Measurements from ENCODE around the gene FERMT2. TPM values are rescaled to one million over a fixed set of nuclear protein-coding genes. Genes with fewer than 3 reads are reported as not detected.

FERMT2 gene, protein sequence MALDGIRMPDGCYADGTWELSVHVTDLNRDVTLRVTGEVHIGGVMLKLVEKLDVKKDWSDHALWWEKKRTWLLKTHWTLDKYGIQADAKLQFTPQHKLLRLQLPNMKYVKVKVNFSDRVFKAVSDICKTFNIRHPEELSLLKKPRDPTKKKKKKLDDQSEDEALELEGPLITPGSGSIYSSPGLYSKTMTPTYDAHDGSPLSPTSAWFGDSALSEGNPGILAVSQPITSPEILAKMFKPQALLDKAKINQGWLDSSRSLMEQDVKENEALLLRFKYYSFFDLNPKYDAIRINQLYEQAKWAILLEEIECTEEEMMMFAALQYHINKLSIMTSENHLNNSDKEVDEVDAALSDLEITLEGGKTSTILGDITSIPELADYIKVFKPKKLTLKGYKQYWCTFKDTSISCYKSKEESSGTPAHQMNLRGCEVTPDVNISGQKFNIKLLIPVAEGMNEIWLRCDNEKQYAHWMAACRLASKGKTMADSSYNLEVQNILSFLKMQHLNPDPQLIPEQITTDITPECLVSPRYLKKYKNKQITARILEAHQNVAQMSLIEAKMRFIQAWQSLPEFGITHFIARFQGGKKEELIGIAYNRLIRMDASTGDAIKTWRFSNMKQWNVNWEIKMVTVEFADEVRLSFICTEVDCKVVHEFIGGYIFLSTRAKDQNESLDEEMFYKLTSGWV
- 98.6 TPM for total RNA-seq

DNA sequence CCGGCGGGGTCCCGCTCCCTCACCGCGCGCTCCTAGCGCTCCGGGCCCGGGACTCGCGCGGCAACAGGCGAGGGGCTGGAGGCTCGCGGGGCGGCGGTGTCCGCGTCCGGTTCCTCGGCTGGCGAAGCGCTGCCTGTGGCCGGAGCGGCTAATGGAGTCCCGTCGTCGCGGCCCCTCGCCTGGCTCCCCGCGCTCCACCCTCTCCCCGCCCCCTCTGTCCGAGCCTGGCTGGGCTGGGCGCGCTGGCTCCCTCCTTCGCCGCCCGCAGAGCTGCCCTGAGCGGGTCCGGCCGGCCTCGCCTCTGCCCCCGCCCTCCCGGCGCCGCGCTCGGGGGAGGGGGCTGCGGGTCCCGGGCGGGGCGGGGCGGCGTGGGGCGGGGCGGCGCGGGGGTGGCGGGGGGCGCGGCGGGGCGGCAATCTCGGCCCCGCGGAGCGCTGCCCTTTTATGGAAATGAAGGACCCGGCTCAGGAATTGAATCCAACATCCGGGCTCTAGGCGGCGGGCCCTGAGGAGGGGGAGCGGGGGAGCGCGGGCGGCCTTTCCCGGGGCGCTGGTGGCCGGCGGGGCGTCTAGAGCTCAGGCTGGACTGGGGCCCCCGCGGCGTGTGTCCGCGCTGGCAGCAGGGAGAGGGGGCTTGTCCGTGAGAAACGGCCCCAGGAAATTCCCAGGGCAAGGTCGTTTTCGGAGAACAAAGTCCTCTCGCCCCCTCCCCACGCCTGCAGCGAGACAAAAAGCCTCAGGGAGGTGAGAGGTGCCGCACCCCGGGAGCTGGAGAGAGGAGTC lies at the start of gene FERMT2:
FERMT2 (minus strand) TSS at position 153 of the 783 bp plus-strand sequence. CDS start 482 bp downstream, outside the sequence.
- Histone ChIP-seq H3K36me3 (ENCODE audit: control insufficient read depth in 3 of 3, insufficient read depth in 3 of 3, low read length in 3 of 3) (no peaks in the 10 kb centered on the region), H3K9ac (ENCODE audit: low read depth in 1 of 3, low read length in 3 of 3) (peak within 1 kb of the TSS; percentile 93 to 96 (median 95)), H3K4me1 (ENCODE audit: control insufficient read depth in 3 of 3, insufficient read depth in 3 of 3, low read length in 3 of 3) (peaks cover 12 to 27% (median 17%) of the 10 kb centered on the region in 3 donors), H3K27me3 (ENCODE audit: control insufficient read depth in 3 of 3, insufficient read depth in 3 of 3, low read length in 3 of 3) (no peaks in the 10 kb centered on the region), H3K9me3 (ENCODE audit: control insufficient read depth in 3 of 3, low read length in 3 of 3) (no peaks in the 10 kb centered on the region), H3K4me3 (ENCODE audit: low read length in 3 of 3) (peak within 1 kb of the TSS; percentile 95 to 96 (median 96)), H3K27ac (ENCODE audit: low read depth, low read length) (peak within 1 kb of the TSS; percentile 98)

DNA sequence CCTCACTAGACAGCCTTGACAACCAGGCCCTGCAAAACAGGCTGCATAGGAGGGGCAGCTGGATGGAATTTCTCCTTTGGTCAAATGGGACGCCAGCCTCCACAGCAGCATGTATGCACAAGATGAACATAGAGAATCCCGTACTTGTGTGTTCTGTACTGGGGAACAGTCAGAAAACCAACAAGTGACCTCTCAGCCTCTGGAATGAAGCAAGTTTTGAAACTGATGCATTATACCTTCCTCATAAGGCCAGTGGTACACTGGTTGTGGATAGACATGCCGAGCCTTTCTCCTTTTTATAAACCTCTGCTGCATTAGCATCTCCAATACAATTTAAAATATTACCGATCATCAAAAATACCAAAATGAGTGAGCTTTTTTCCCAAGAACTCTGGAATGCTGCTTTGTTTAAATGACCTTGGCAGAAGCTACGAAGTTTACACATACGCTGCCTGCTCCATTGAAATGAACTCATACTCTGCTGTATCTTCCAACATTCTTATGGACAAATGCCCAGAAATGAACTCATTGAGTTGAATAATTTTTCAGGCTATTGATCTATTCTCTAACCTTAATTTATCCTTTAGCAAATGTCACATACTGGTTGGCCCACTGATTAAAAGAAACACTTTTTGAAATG lies 47.6 kb upstream of the FERMT2 start:
- Histone ChIP-seq H3K36me3 (ENCODE audit: control insufficient read depth in 3 of 3, insufficient read depth in 3 of 3, low read length in 3 of 3) (no peaks in the 10 kb centered on the region), H3K9me3 (ENCODE audit: control insufficient read depth in 3 of 3, low read length in 3 of 3) (no peaks in the 10 kb centered on the region), H3K4me3 (ENCODE audit: low read length in 3 of 3) (no peak overlapping the region), H3K9ac (ENCODE audit: low read depth in 1 of 3, low read length in 3 of 3) (no peak overlapping the region), H3K4me1 (ENCODE audit: control insufficient read depth in 3 of 3, insufficient read depth in 3 of 3, low read length in 3 of 3) (peaks cover 3 to 6% (median 4%) of the 10 kb centered on the region in 3 donors), H3K27ac (ENCODE audit: low read depth, low read length) (no peak overlapping the region), H3K27me3 (ENCODE audit: control insufficient read depth in 3 of 3, insufficient read depth in 3 of 3, low read length in 3 of 3) (no peaks in the 10 kb centered on the region)

DNA sequence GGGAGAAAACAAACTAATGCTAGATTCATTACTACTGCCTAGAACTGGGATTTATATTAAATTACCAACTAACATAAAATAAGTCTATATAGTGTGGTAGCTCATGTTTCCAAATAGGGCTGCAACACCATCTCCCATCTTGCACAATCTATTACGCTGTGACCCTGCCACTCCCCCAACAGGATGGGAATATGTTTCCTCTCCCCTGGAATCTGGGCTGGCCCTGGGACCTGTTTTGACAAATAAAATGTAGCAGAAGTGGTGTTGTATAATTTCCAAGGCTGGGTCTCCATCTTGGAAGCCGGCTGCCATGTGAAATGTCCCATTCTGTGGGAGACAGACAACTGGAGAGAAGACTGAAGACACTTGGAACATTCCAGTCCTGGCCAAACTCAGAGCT lies 45.6 kb upstream of the FERMT2 start:
- no peaks in the 10 kb centered on the region for H3K36me3 ChIP-seq (ENCODE audit: control insufficient read depth in 3 of 3, insufficient read depth in 3 of 3, low read length in 3 of 3)
- H3K9me3 ChIP-seq (ENCODE audit: control insufficient read depth in 3 of 3, low read length in 3 of 3): no peaks in the 10 kb centered on the region
- no peak overlapping the region for H3K27ac ChIP-seq (ENCODE audit: low read depth, low read length)
- no peak overlapping the region for H3K9ac ChIP-seq (ENCODE audit: low read depth in 1 of 3, low read length in 3 of 3)
- no peaks in the 10 kb centered on the region for H3K27me3 ChIP-seq (ENCODE audit: control insufficient read depth in 3 of 3, insufficient read depth in 3 of 3, low read length in 3 of 3)
- no peak overlapping the region for H3K4me3 ChIP-seq (ENCODE audit: low read length in 3 of 3)
- H3K4me1 ChIP-seq (ENCODE audit: control insufficient read depth in 3 of 3, insufficient read depth in 3 of 3, low read length in 3 of 3): peaks cover 3 to 6% (median 4%) of the 10 kb centered on the region in 3 donors

DNA sequence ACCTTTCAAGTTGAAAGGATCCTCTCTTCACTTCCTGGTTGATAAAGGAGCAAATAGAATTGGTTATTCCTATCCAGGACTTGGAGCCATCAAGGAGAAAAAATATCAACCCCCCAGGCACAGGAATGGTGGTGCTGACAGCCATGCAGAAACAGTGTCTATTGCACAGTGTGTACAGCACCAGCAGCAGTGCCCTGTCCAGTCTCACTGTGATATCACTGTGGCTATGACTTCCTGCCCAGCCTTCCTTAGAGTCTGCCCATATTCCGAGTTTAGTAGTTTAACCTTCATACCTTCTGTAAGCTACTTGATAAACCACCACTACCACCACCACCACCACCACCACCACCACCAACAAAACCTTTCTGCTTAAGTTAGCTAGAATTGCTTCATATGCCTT lies 45.1 kb upstream of the FERMT2 start:
- Histone ChIP-seq H3K4me3 (ENCODE audit: low read length in 3 of 3) (no peak overlapping the region), H3K9me3 (ENCODE audit: control insufficient read depth in 3 of 3, low read length in 3 of 3) (no peaks in the 10 kb centered on the region), H3K27ac (ENCODE audit: low read depth, low read length) (no peak overlapping the region), H3K27me3 (ENCODE audit: control insufficient read depth in 3 of 3, insufficient read depth in 3 of 3, low read length in 3 of 3) (no peaks in the 10 kb centered on the region), H3K9ac (ENCODE audit: low read depth in 1 of 3, low read length in 3 of 3) (no peak overlapping the region), H3K36me3 (ENCODE audit: control insufficient read depth in 3 of 3, insufficient read depth in 3 of 3, low read length in 3 of 3) (no peaks in the 10 kb centered on the region), H3K4me1 (ENCODE audit: control insufficient read depth in 3 of 3, insufficient read depth in 3 of 3, low read length in 3 of 3) (peaks cover 3 to 6% (median 4%) of the 10 kb centered on the region in 3 donors)

DNA sequence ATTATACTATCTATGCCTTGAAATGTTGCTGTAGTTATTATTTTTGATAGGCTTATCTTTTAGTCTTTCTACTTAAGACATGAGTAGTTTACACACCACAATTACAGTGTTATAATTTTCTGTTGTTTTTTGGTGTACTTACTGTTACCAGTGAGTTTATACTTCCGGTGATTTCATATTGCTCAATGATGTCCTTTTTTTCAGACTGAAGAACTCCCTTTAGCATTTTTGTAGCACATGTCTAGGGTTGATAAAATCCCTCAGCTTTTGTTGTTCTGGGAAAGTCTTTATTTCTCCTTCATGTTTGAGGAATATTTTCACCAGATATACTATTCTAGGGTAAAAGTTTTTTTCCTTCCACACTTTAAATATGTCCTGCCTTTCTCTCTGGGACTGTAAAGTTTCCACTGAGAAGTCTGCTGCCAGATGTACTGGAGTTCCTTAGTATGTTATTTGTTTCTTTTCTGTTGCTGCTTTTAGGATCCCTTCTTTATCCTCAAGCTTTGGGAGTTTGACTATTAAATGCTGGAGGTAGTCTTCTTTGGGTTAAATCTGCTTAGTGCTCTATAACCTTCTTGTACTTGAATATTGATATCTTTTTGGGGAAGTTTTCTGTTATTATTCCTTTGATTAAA lies 41.5 kb upstream of the FERMT2 start:
- Histone ChIP-seq H3K27ac (ENCODE audit: low read depth, low read length) (no peak overlapping the region), H3K4me1 (ENCODE audit: control insufficient read depth in 3 of 3, insufficient read depth in 3 of 3, low read length in 3 of 3) (no peaks in the 10 kb centered on the region), H3K9ac (ENCODE audit: low read depth in 1 of 3, low read length in 3 of 3) (no peak overlapping the region), H3K27me3 (ENCODE audit: control insufficient read depth in 3 of 3, insufficient read depth in 3 of 3, low read length in 3 of 3) (no peaks in the 10 kb centered on the region), H3K9me3 (ENCODE audit: control insufficient read depth in 3 of 3, low read length in 3 of 3) (no peaks in the 10 kb centered on the region), H3K36me3 (ENCODE audit: control insufficient read depth in 3 of 3, insufficient read depth in 3 of 3, low read length in 3 of 3) (no peaks in the 10 kb centered on the region), H3K4me3 (ENCODE audit: low read length in 3 of 3) (no peak overlapping the region)

DNA sequence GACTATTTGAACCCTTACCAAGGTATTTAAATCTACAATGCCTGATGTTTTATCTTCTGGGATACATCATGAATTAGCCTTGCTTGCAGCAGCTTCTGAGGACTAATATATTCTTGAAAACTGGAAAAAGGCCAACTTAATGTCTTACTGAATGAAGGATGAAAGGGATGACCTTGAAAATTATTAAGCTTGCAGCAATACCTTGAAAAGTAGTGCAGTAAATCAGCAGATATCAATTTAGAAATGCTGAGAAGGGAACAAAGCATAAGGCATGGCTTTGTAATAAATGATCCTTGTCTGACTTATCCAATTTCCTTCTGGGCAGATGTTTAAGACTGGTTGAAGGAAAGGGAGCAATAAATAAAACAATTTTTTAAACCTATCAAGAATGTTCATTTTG lies 37.3 kb upstream of the FERMT2 start:
- Histone ChIP-seq H3K27me3 (ENCODE audit: control insufficient read depth in 3 of 3, insufficient read depth in 3 of 3, low read length in 3 of 3) (no peaks in the 10 kb centered on the region), H3K27ac (ENCODE audit: low read depth, low read length) (no peak overlapping the region), H3K9ac (ENCODE audit: low read depth in 1 of 3, low read length in 3 of 3) (no peak overlapping the region)

DNA sequence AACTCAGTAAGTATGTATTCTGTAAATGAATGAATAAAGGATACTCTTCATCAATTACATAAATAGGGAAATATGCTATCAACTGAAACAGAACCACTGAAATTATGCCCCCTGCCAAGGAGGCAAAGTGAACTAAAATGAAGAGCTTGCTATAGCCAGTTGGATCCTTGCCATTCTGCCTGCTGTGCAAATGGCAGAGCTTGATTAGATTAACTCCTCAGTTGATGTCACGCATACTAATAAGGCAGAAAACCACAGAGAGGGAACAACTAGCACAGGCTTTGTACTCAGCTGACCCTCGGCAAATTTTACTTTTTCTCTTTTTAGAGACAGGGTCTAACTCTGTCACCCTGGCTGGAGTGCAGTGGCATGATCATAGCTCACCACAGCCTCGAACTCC lies 36.7 kb upstream of the FERMT2 start:
- Histone ChIP-seq H3K4me1 (ENCODE audit: control insufficient read depth in 3 of 3, insufficient read depth in 3 of 3, low read length in 3 of 3) (no peaks in the 10 kb centered on the region), H3K4me3 (ENCODE audit: low read length in 3 of 3) (no peak overlapping the region), H3K36me3 (ENCODE audit: control insufficient read depth in 3 of 3, insufficient read depth in 3 of 3, low read length in 3 of 3) (no peaks in the 10 kb centered on the region), H3K27ac (ENCODE audit: low read depth, low read length) (no peak overlapping the region), H3K9me3 (ENCODE audit: control insufficient read depth in 3 of 3, low read length in 3 of 3) (no peaks in the 10 kb centered on the region), H3K27me3 (ENCODE audit: control insufficient read depth in 3 of 3, insufficient read depth in 3 of 3, low read length in 3 of 3) (no peaks in the 10 kb centered on the region), H3K9ac (ENCODE audit: low read depth in 1 of 3, low read length in 3 of 3) (no peak overlapping the region)

More for the DNA sequence above, 37.3 kb upstream of the FERMT2 start:
- Histone ChIP-seq H3K9me3 (ENCODE audit: control insufficient read depth in 3 of 3, low read length in 3 of 3) (no peaks in the 10 kb centered on the region), H3K4me1 (ENCODE audit: control insufficient read depth in 3 of 3, insufficient read depth in 3 of 3, low read length in 3 of 3) (no peaks in the 10 kb centered on the region), H3K4me3 (ENCODE audit: low read length in 3 of 3) (no peak overlapping the region), H3K36me3 (ENCODE audit: control insufficient read depth in 3 of 3, insufficient read depth in 3 of 3, low read length in 3 of 3) (no peaks in the 10 kb centered on the region)

DNA sequence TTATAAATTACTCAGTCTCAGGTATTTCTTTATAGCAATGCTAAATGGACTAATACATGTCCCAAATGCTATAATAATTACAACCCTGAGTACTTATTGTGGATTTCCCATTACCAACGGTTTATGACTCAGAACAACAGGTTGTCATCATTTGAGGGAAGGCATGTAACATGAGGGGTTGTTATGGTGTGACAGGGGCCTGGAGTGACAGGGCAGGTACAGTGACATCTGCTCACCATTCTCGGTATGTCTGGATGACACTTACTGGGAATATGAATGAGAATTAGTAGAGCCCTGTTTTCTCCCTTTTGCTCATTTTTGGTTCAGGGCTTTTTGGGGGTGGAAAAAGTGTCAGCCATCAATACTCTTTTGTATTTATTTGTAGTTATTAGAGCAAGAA lies 36.2 kb upstream of the FERMT2 start:
- Histone ChIP-seq H3K4me3 (ENCODE audit: low read length in 3 of 3) (no peak overlapping the region), H3K9ac (ENCODE audit: low read depth in 1 of 3, low read length in 3 of 3) (no peak overlapping the region), H3K27ac (ENCODE audit: low read depth, low read length) (no peak overlapping the region), H3K27me3 (ENCODE audit: control insufficient read depth in 3 of 3, insufficient read depth in 3 of 3, low read length in 3 of 3) (no peaks in the 10 kb centered on the region), H3K36me3 (ENCODE audit: control insufficient read depth in 3 of 3, insufficient read depth in 3 of 3, low read length in 3 of 3) (no peaks in the 10 kb centered on the region), H3K9me3 (ENCODE audit: control insufficient read depth in 3 of 3, low read length in 3 of 3) (no peaks in the 10 kb centered on the region), H3K4me1 (ENCODE audit: control insufficient read depth in 3 of 3, insufficient read depth in 3 of 3, low read length in 3 of 3) (no peaks in the 10 kb centered on the region)

DNA sequence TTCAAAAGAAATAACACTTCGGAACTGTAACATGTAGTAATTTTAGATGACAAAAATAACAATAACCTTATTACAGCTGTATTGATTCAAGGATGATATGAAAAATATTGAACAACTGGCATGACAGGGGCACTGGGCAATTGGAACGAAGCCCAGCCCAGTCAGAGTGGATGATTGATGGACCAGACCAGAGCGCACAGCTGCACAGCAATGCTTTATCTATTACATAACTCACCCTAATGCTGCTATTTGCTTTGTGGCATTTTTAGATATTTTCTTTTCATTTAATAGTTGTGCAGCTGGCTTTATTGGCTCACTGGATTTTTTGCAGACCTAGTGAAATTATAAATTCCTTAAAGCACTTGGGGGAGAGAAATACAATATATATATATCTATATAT lies 26.9 kb upstream of the FERMT2 start:
- H3K36me3 ChIP-seq (ENCODE audit: control insufficient read depth in 3 of 3, insufficient read depth in 3 of 3, low read length in 3 of 3): no peaks in the 10 kb centered on the region
- no peaks in the 10 kb centered on the region for H3K27me3 ChIP-seq (ENCODE audit: control insufficient read depth in 3 of 3, insufficient read depth in 3 of 3, low read length in 3 of 3)
- no peak overlapping the region for H3K27ac ChIP-seq (ENCODE audit: low read depth, low read length)
- no peaks in the 10 kb centered on the region for H3K4me1 ChIP-seq (ENCODE audit: control insufficient read depth in 3 of 3, insufficient read depth in 3 of 3, low read length in 3 of 3)
- no peak overlapping the region for H3K9ac ChIP-seq (ENCODE audit: low read depth in 1 of 3, low read length in 3 of 3)
- no peaks in the 10 kb centered on the region for H3K9me3 ChIP-seq (ENCODE audit: control insufficient read depth in 3 of 3, low read length in 3 of 3)
- no peak overlapping the region for H3K4me3 ChIP-seq (ENCODE audit: low read length in 3 of 3)

All from skeletal muscle tissue (tissue), 4 donors.